ENCODE measurements around the gene SYNDIG1.

- TF ChIP-seq EZH2 (IDR thresholded peaks at IDR 0.05; ENCODE audit: borderline replicate concordance, insufficient read depth, low read length, poor library complexity, severe bottlenecking) (no peak), CTCF (IDR thresholded peaks at IDR 0.05; ENCODE audit: poor library complexity, severe bottlenecking) (no peak), EP300 (conservative IDR thresholded peaks at IDR 0.05; ENCODE audit: poor library complexity, severe bottlenecking) (no peak)
These were observed 198.9 kb downstream of the SYNDIG1 start for GRCh38 chr20:24668384-24668702.
